Duodenal mucosa (tissue), 2 donors: ENCODE data around the gene NCS1.
"Not testable (repeated sequence)": the region's sequence is repeated elsewhere in the genome, so short reads cannot be mapped to it uniquely, and the experiment has no call there.

ENCODE experiments used
- H3K27ac ChIP-seq: one replicate; pipeline ENCODE4 v1.7.0; 2013; ENCODE audit warnings: low read depth, low read length
- H3K27me3 ChIP-seq, 2 donors: one replicate each; pipeline ENCODE4 v1.7.0; 2013; ENCODE audit warnings: low read length in 2 of 2, control low read depth in 1 of 2; ENCODE audit not compliant: insufficient read depth in 2 of 2, control insufficient read depth in 1 of 2
- H3K36me3 ChIP-seq, 2 donors: one replicate each; pipeline ENCODE4 v1.7.0; 2013; ENCODE audit warnings: low read length in 2 of 2, control low read depth in 1 of 2; ENCODE audit not compliant: insufficient read depth in 2 of 2, control insufficient read depth in 1 of 2
- H3K4me1 ChIP-seq, 2 donors: one replicate each; pipeline ENCODE4 v1.7.0; 2013; ENCODE audit warnings: low read length in 2 of 2, control low read depth in 1 of 2; ENCODE audit not compliant: insufficient read depth in 2 of 2, control insufficient read depth in 1 of 2
- H3K4me3 ChIP-seq, 2 donors: one replicate each; pipeline ENCODE4 v1.7.0; 2013; ENCODE audit warnings: low read length in 2 of 2, low read depth in 1 of 2
- H3K9ac ChIP-seq, 2 donors: one replicate each; pipeline ENCODE4 v1.7.0; 2013; ENCODE audit warnings: low read length in 2 of 2, low read depth in 1 of 2
- H3K9me3 ChIP-seq, 2 donors: one replicate each; pipeline ENCODE4 v1.7.0; 2013; ENCODE audit warnings: low read length in 2 of 2, control low read depth in 1 of 2; ENCODE audit not compliant: control insufficient read depth in 1 of 2

Gene NCS1

GRCh38 chr9:130243015-130243881 is 71.0 kb downstream of the NCS1 start:
- H3K36me3 ChIP-seq, result no peaks in the 10 kb centered on the region
- peak overlapping the region in 1 of 2 donors; percentile 30 for H3K4me3 ChIP-seq
- H3K4me1 ChIP-seq, result peaks cover 5 to 10% of the 10 kb centered on the region in 2 donors
- H3K9ac ChIP-seq, result no peak overlapping the region
- no peaks in the 10 kb centered on the region for H3K27me3 ChIP-seq
- no peaks in the 10 kb centered on the region for H3K9me3 ChIP-seq
- no peak overlapping the region for H3K27ac ChIP-seq

- no peaks in the 10 kb centered on the region for H3K9me3 ChIP-seq
- no peaks in the 10 kb centered on the region for H3K27me3 ChIP-seq
- H3K4me1 ChIP-seq, result peaks cover 5 to 10% of the 10 kb centered on the region in 2 donors
- H3K27ac ChIP-seq, result no peak overlapping the region
- H3K9ac ChIP-seq, result no peak overlapping the region
- no peaks in the 10 kb centered on the region for H3K36me3 ChIP-seq
- H3K4me3 ChIP-seq, result no peak overlapping the region
These were observed 71.6 kb downstream of the NCS1 start for GRCh38 chr9:130243882-130244170.

GRCh38 chr9:130244548-130245165 is 72.5 kb downstream of the NCS1 start:
- no peak overlapping the region for H3K27ac ChIP-seq
- H3K4me1 ChIP-seq, result peaks cover 5 to 10% of the 10 kb centered on the region in 2 donors
- H3K4me3 ChIP-seq, result no peak overlapping the region
- H3K36me3 ChIP-seq, result no peaks in the 10 kb centered on the region
- no peaks in the 10 kb centered on the region for H3K27me3 ChIP-seq
- H3K9me3 ChIP-seq, result no peaks in the 10 kb centered on the region
- no peak overlapping the region for H3K9ac ChIP-seq

DNA sequence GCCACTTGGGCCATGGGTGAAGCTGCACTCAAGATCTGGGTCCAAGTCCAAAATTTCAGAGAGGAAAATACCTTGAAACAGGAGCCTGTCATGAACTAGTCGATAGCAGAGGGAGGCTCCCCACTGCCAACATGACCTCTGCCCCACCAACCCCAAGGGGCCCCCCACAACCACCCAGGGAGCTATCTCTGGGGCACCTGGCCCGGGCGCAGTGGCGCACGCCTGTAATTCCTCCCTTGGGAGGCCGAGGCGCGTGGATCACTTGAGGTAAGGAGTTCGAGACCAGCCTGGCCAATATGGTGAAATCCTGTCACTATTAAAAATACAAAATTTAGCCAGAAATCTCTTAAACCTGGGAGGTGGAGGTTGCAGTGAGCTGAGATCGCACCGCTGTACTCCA is 73.3 kb downstream of the NCS1 start:
- no peaks in the 10 kb centered on the region for H3K36me3 ChIP-seq
- H3K4me3 ChIP-seq, result no peak overlapping the region
- no peaks in the 10 kb centered on the region for H3K9me3 ChIP-seq
- H3K27me3 ChIP-seq, result no peaks in the 10 kb centered on the region
- no peak overlapping the region for H3K27ac ChIP-seq
- no peak overlapping the region for H3K9ac ChIP-seq
- H3K4me1 ChIP-seq, result peaks cover 5 to 10% of the 10 kb centered on the region in 2 donors

- Histone ChIP-seq H3K36me3 (no peaks in the 10 kb centered on the region), H3K9me3 (no peaks in the 10 kb centered on the region), H3K9ac (no peak overlapping the region), H3K27me3 (peaks cover 0 to 3% of the 10 kb centered on the region in 2 donors), H3K27ac (no peak overlapping the region), H3K4me1 (peaks cover under 1 to 10% of the 10 kb centered on the region in 2 donors), H3K4me3 (no peak overlapping the region)
These were observed 73.9 kb downstream of the NCS1 start for GRCh38 chr9:130246126-130246525.

DNA sequence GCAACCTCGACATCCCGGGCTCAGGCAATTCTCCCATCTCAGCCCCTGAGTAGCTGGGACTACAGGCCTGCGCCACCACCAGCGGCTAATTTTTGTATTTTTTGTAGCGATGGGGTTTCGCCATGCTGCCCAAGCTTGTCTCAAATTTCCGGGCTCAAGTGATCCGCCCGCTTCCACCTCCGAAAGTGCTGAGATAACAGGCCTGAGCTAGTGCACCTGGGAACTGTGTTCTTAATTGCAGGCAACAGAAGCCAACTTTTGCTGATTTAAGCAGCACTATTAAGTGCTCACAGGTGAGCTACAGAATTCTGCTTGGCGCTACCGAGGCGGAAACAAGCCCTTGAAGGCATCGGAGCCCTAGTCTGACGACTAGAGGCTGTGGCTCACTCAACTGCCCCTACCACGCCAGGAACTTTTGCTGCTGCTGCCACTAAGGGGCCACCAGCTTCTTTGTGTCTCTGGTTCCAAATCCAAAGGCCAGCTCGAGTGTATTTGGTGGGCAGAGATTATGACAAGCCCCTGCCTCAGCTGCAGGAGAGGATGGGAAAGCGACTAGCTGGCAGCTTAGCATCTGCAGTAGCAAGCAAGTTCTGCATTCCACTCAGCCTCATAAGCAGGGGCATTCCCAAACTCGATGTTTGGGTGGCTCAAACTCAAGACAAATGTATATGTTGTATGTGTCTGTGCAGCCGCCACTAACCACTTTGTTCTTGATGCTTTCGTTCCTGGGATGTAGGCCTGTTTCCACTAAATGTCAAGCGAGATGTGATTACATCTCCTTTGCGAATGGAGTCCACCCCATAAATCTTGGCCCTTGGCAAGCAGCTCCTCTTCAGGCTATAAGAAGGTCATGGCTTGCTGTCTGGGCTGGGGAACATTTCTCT is 82.8 kb downstream of the NCS1 start:
- Histone ChIP-seq H3K4me3 (no peak overlapping the region), H3K27me3 (peaks cover 3 to 4% of the 10 kb centered on the region in 2 donors), H3K4me1 (no peaks in the 10 kb centered on the region), H3K9me3 (no peaks in the 10 kb centered on the region), H3K27ac (no peak overlapping the region), H3K36me3 (no peaks in the 10 kb centered on the region), H3K9ac (no peak overlapping the region)

DNA sequence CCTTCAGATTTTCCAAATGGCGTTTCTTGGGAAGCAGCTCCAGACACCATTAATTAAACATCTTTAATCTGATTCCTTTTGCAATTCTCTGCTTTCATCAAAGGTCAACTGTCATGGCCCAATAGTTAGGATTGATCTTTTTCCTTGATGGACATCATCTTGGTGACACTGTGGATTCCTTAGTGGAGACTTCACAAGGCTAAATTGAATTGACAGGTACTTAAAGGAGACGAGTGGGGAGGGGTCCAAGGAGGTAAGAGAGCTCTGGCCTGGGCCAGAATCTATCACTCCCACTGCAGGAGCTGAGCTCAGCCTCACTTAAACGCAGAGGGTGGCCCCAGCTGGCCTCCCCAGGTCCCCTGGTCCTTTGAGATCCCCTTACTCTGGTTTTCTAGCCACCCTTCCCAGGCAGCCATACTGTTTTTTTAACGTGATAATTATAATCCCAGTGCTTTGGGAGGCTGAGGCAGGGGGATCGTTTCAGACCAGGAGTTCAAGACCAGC is 83.5 kb downstream of the NCS1 start:
- Histone ChIP-seq H3K36me3 (no peaks in the 10 kb centered on the region), H3K4me3 (no peak overlapping the region), H3K9me3 (no peaks in the 10 kb centered on the region), H3K9ac (no peak overlapping the region), H3K27ac (no peak overlapping the region), H3K4me1 (no peaks in the 10 kb centered on the region), H3K27me3 (peaks cover 4 to 7% of the 10 kb centered on the region in 2 donors)

DNA sequence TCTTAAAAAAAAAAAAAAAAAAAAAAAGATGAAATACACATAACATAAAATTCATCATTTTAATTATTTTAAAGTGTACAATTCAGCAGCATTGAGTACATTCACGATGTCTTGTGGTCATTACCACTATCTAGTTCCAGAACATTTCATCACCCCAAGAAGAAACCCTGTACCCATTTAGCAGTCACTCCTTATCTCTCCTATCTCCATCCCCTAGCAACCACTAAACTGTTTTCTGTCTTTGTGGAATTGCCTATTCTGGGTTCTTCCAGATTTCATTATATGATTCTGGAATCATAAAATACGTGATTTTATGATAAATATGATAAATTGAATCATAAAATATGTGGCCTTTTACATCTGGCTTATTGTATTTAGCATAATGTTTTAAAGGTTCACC is 84.4 kb downstream of the NCS1 start:
- Histone ChIP-seq H3K9ac (no peak overlapping the region), H3K4me3 (no peak overlapping the region), H3K27me3 (peaks cover 4 to 6% of the 10 kb centered on the region in 2 donors), H3K36me3 (no peaks in the 10 kb centered on the region), H3K9me3 (no peaks in the 10 kb centered on the region), H3K27ac (no peak overlapping the region), H3K4me1 (no peaks in the 10 kb centered on the region)

DNA sequence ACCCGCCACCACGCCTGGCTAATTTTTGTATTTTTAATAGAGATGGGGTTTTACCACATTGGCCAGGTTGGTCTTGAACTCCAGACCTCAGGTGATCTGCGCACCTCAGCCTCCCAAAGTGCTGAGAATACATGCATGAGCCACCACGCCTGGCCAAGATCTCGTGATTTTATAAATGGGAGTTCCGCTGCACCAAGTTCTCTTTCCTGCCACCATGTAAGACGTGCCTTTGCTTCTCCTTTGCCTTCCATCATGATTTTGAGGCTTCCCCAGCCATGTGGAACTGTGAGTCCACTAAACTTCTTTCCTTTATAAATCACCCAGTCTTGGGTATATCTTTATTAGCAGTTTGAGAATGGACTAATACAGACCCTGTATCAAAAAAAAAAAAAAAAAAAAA is 85.9 kb downstream of the NCS1 start:
- H3K4me3 ChIP-seq, H3K4me1 ChIP-seq, H3K9me3 ChIP-seq, H3K27ac ChIP-seq, H3K36me3 ChIP-seq, H3K9ac ChIP-seq: not testable (repeated sequence)
- peaks cover 8 to 14% of the 10 kb centered on the region in 2 donors for H3K27me3 ChIP-seq

- H3K36me3 ChIP-seq, result no peaks in the 10 kb centered on the region
- H3K4me1 ChIP-seq, result peaks cover 0 to 5% of the 10 kb centered on the region in 2 donors
- no peak overlapping the region for H3K27ac ChIP-seq
- H3K9ac ChIP-seq, result no peak overlapping the region
- H3K27me3 ChIP-seq, result peaks cover 17 to 23% of the 10 kb centered on the region in 2 donors
- no peak overlapping the region for H3K4me3 ChIP-seq
- no peaks in the 10 kb centered on the region for H3K9me3 ChIP-seq
These were observed 86.8 kb downstream of the NCS1 start for GRCh38 chr9:130259044-130259443.
